ENCODE results near the gene KCNQ1.

The KCNQ1 gene

DNA sequence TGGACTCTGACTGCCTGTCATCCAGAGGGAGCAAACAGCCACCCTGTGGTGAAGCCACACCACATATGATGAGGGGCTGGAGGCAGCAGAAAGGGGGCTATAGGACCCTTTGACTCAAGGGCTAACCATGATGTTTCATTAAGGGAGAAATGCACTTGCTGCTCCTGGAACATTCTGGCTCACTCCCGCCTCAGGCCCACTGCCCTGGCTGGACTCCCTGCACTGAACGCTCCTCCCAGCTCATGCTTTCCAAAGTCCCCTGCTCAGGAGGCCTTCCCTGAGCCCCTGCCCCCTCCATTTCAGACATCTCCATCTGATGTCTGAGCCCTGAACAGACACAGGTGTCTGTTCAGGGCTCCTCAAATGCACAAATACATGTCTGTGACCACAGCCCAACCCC lies 371.7 kb downstream of the KCNQ1 start:
- TF ChIP-seq, protein P1, sequence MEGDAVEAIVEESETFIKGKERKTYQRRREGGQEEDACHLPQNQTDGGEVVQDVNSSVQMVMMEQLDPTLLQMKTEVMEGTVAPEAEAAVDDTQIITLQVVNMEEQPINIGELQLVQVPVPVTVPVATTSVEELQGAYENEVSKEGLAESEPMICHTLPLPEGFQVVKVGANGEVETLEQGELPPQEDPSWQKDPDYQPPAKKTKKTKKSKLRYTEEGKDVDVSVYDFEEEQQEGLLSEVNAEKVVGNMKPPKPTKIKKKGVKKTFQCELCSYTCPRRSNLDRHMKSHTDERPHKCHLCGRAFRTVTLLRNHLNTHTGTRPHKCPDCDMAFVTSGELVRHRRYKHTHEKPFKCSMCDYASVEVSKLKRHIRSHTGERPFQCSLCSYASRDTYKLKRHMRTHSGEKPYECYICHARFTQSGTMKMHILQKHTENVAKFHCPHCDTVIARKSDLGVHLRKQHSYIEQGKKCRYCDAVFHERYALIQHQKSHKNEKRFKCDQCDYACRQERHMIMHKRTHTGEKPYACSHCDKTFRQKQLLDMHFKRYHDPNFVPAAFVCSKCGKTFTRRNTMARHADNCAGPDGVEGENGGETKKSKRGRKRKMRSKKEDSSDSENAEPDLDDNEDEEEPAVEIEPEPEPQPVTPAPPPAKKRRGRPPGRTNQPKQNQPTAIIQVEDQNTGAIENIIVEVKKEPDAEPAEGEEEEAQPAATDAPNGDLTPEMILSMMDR (IDR thresholded peaks at IDR 0.05; ENCODE audit: borderline replicate concordance, extremely low read depth, low read length, poor library complexity, severe bottlenecking): no peak
- TF ChIP-seq EZH2 (IDR thresholded peaks at IDR 0.05; ENCODE audit: borderline replicate concordance, low read depth, low read length, severe bottlenecking): no peak
- no peaks in the 10 kb centered on the region for H3K79me2 ChIP-seq (ENCODE audit: insufficient read depth, low read length)
- no peaks in the 10 kb centered on the region for H3K36me3 ChIP-seq (ENCODE audit: insufficient read depth, low read length)
- no peaks in the 10 kb centered on the region for H3K4me1 ChIP-seq (ENCODE audit: insufficient read depth, low read length)
- no peak overlapping the region for H3K4me2 ChIP-seq (ENCODE audit: insufficient read depth, low read length)
- no peaks in the 10 kb centered on the region for H3K27me3 ChIP-seq (ENCODE audit: insufficient read depth, low read length, poor library complexity)
- no peak overlapping the region for H3K4me3 ChIP-seq (ENCODE audit: low read depth in 1 of 2, low read length in 2 of 2)
- no peak for ATAC-seq (ENCODE audit: insufficient read depth, low read depth)
- H4K20me1 ChIP-seq (ENCODE audit: insufficient read depth, low read length): no peaks in the 10 kb centered on the region
- H3K27ac ChIP-seq (ENCODE audit: low read length): no peak overlapping the region
- no peak for DNase-seq
- H2AFZ ChIP-seq (ENCODE audit: low read depth, low read length): no peak overlapping the region
- no peak overlapping the region for H3K9ac ChIP-seq (ENCODE audit: low read depth, low read length)
- H3K9me3 ChIP-seq (ENCODE audit: insufficient read depth, low read length, severe bottlenecking): peaks cover 31% of the 10 kb centered on the region

DNA sequence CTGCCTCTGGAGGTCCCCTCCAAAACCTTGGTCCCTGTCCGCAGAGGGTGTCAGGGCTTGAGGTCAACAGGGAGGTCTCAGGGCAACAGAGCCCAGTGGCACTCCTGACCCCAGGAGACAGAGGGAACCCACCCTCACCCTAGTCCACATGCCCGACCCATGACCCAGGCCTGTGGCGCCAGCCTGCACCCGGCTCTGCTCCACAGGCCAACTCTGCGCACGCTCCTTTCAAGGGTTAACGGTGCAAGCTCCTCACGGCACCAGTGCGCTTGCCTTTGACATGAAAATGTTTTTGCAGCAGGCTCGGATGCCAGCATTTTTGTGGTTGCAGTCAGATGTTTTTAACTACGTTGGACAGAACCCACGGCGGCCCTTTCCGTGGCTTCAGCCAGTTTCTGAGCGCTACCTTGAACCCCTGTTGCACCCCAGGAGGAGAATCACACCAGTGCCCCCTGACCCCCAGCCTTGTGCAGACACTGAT lies 372.2 kb downstream of the KCNQ1 start:
- Histone ChIP-seq H3K4me2 (ENCODE audit: insufficient read depth, low read length) (no peak overlapping the region), H3K9ac (ENCODE audit: low read depth, low read length) (no peak overlapping the region), H3K4me3 (ENCODE audit: low read depth in 1 of 2, low read length in 2 of 2) (no peak overlapping the region), H3K9me3 (ENCODE audit: insufficient read depth, low read length, severe bottlenecking) (peaks cover 35% of the 10 kb centered on the region), H4K20me1 (ENCODE audit: insufficient read depth, low read length) (no peaks in the 10 kb centered on the region), H3K36me3 (ENCODE audit: insufficient read depth, low read length) (no peaks in the 10 kb centered on the region), H3K27me3 (ENCODE audit: insufficient read depth, low read length, poor library complexity) (no peaks in the 10 kb centered on the region), H3K79me2 (ENCODE audit: insufficient read depth, low read length) (no peaks in the 10 kb centered on the region), H2AFZ (ENCODE audit: low read depth, low read length) (no peak overlapping the region), H3K4me1 (ENCODE audit: insufficient read depth, low read length) (no peaks in the 10 kb centered on the region), H3K27ac (ENCODE audit: low read length) (no peak overlapping the region)
- DNase-seq (no peak), ATAC-seq (ENCODE audit: insufficient read depth, low read depth) (no peak)
- TF ChIP-seq, protein P1 (IDR thresholded peaks at IDR 0.05; ENCODE audit: borderline replicate concordance, extremely low read depth, low read length, poor library complexity, severe bottlenecking): no peak
- TF ChIP-seq EZH2 (IDR thresholded peaks at IDR 0.05; ENCODE audit: borderline replicate concordance, low read depth, low read length, severe bottlenecking): no peak

GRCh38 chr11:2817431-2817830 lies 372.6 kb downstream of the KCNQ1 start:
- TF ChIP-seq EZH2 (IDR thresholded peaks at IDR 0.05; ENCODE audit: borderline replicate concordance, low read depth, low read length, severe bottlenecking): no peak
- TF ChIP-seq, protein P1 (IDR thresholded peaks at IDR 0.05; ENCODE audit: borderline replicate concordance, extremely low read depth, low read length, poor library complexity, severe bottlenecking): no peak
- no peak for DNase-seq
- no peaks in the 10 kb centered on the region for H3K27me3 ChIP-seq (ENCODE audit: insufficient read depth, low read length, poor library complexity)
- H3K79me2 ChIP-seq (ENCODE audit: insufficient read depth, low read length): no peaks in the 10 kb centered on the region
- H3K4me1 ChIP-seq (ENCODE audit: insufficient read depth, low read length): no peaks in the 10 kb centered on the region
- no peaks in the 10 kb centered on the region for H3K36me3 ChIP-seq (ENCODE audit: insufficient read depth, low read length)
- no peak overlapping the region for H3K27ac ChIP-seq (ENCODE audit: low read length)
- H3K4me3 ChIP-seq (ENCODE audit: low read depth in 1 of 2, low read length in 2 of 2): no peak overlapping the region
- H4K20me1 ChIP-seq (ENCODE audit: insufficient read depth, low read length): no peaks in the 10 kb centered on the region
- peaks cover 40% of the 10 kb centered on the region for H3K9me3 ChIP-seq (ENCODE audit: insufficient read depth, low read length, severe bottlenecking)
- no peak overlapping the region for H3K9ac ChIP-seq (ENCODE audit: low read depth, low read length)
- no peak for ATAC-seq (ENCODE audit: insufficient read depth, low read depth)
- no peak overlapping the region for H2AFZ ChIP-seq (ENCODE audit: low read depth, low read length)
- no peak overlapping the region for H3K4me2 ChIP-seq (ENCODE audit: insufficient read depth, low read length)

GRCh38 chr11:2818021-2818420 lies 373.2 kb downstream of the KCNQ1 start:
- H3K4me2 ChIP-seq (ENCODE audit: insufficient read depth, low read length): no peak overlapping the region
- DNase-seq (no peak), ATAC-seq (ENCODE audit: insufficient read depth, low read depth) (no peak)
- no peaks in the 10 kb centered on the region for H3K36me3 ChIP-seq (ENCODE audit: insufficient read depth, low read length)
- H2AFZ ChIP-seq (ENCODE audit: low read depth, low read length): no peak overlapping the region
- no peaks in the 10 kb centered on the region for H4K20me1 ChIP-seq (ENCODE audit: insufficient read depth, low read length)
- H3K9ac ChIP-seq (ENCODE audit: low read depth, low read length): no peak overlapping the region
- no peak for TF ChIP-seq EZH2 (IDR thresholded peaks at IDR 0.05; ENCODE audit: borderline replicate concordance, low read depth, low read length, severe bottlenecking)
- TF ChIP-seq, protein P1 (IDR thresholded peaks at IDR 0.05; ENCODE audit: borderline replicate concordance, extremely low read depth, low read length, poor library complexity, severe bottlenecking): no peak
- no peak overlapping the region for H3K27ac ChIP-seq (ENCODE audit: low read length)
- peaks cover 46% of the 10 kb centered on the region for H3K9me3 ChIP-seq (ENCODE audit: insufficient read depth, low read length, severe bottlenecking)
- no peaks in the 10 kb centered on the region for H3K4me1 ChIP-seq (ENCODE audit: insufficient read depth, low read length)
- H3K4me3 ChIP-seq (ENCODE audit: low read depth in 1 of 2, low read length in 2 of 2): no peak overlapping the region
- no peaks in the 10 kb centered on the region for H3K79me2 ChIP-seq (ENCODE audit: insufficient read depth, low read length)
- H3K27me3 ChIP-seq (ENCODE audit: insufficient read depth, low read length, poor library complexity): no peaks in the 10 kb centered on the region
